Endothelial cell (in vitro differentiated cells): ENCODE results near the gene BHMT2. TPM values are rescaled to one million over a fixed set of nuclear protein-coding genes. Genes with fewer than 3 reads are reported as not detected.

Experiments
- DNase-seq: peaks from one replicate; pipeline ENCODE4 v3.0.0; 2021; ENCODE audit warnings: low spot score
- H3K27ac Mint-ChIP-seq: one replicate; pipeline ENCODE4 v1.8.0; 2021; ENCODE audit warnings: mixed read lengths, inconsistent platforms; ENCODE audit not compliant: unreplicated experiment
- H3K27me3 Mint-ChIP-seq: one replicate; pipeline ENCODE4 v1.8.0; 2021; ENCODE audit warnings: mild to moderate bottlenecking, moderate library complexity, mixed read lengths, inconsistent platforms; ENCODE audit not compliant: unreplicated experiment
- H3K36me3 Mint-ChIP-seq: one replicate; pipeline ENCODE4 v1.8.0; 2021; ENCODE audit warnings: mild to moderate bottlenecking, low read depth, mixed read lengths, inconsistent platforms; ENCODE audit not compliant: unreplicated experiment
- H3K4me1 Mint-ChIP-seq: one replicate; pipeline ENCODE4 v1.8.0; 2021; ENCODE audit warnings: mild to moderate bottlenecking, mixed read lengths, inconsistent platforms; ENCODE audit not compliant: unreplicated experiment
- H3K4me3 Mint-ChIP-seq: one replicate; pipeline ENCODE4 v1.8.0; 2021; ENCODE audit warnings: mild to moderate bottlenecking, mixed read lengths, inconsistent platforms; ENCODE audit not compliant: unreplicated experiment
- H3K9me3 Mint-ChIP-seq: one replicate; pipeline ENCODE4 v1.8.0; 2021; ENCODE audit warnings: mixed read lengths, inconsistent platforms; ENCODE audit not compliant: unreplicated experiment
- total RNA-seq: library from RNA; stranded (reverse); fragmentation: NEBNext Ultra II Directional; extraction: Animal tissue kit (Norgen Biotek cat#: 25700); gene quantifications from one replicate; pipeline ENCODE4 v1.2.1, GENCODE V29; 2021; ENCODE audit not compliant: unreplicated experiment
- TF ChIP-seq, protein P1 (sequence below): fragments of 200-600 bp; sonication (generic); IDR thresholded peaks from one replicate; pipeline ENCODE4 v1.5.0; 2021; ENCODE audit warnings: antibody characterized with exemption; ENCODE audit not compliant: unreplicated experiment

BHMT2 gene
- total RNA-seq, 1 donor from 2014 or later, result not detected

DNA sequence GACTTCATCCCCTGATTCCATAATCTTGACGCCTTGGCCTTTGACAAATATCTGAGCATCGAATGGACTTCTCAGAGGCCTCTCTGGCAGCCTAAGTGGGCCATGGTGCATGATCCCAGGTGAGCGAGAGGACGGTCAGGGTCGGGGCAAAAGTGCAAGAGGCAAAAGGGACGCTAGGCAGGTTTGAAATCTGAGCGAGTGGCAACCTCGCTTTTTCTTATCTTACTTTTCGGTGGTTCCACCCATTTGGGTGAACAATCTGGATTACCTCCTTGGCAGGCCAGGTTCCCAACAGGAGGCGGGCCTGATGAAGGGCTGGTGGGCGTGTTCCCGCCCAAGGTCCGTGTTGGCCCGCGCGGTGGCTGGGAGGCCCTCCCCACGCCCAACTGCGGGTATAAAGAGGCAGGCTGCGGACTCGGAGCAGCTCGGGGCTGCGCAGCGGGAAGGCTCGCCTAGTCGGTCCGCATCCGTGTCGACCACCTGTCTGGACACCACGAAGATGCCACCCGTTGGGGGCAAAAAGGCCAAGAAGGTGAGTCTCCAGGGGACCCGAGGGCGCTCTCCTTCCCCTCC, 41.9 kb downstream of the BHMT2 start, which contains the start of gene BHMT:
TSS of gene BHMT (plus strand) at position 423 of the 573 bp plus-strand sequence. CDS start at position 500, 77 bp downstream.
- H3K27ac Mint-ChIP-seq, result no peak within 1 kb of the TSS
- peaks cover 4% of the 10 kb centered on the region for H3K27me3 Mint-ChIP-seq
- H3K36me3 Mint-ChIP-seq, result no peaks in the 10 kb centered on the region
- H3K9me3 Mint-ChIP-seq, result no peaks in the 10 kb centered on the region
- H3K4me1 Mint-ChIP-seq, result peaks cover 14% of the 10 kb centered on the region
- TF ChIP-seq, protein P1, sequence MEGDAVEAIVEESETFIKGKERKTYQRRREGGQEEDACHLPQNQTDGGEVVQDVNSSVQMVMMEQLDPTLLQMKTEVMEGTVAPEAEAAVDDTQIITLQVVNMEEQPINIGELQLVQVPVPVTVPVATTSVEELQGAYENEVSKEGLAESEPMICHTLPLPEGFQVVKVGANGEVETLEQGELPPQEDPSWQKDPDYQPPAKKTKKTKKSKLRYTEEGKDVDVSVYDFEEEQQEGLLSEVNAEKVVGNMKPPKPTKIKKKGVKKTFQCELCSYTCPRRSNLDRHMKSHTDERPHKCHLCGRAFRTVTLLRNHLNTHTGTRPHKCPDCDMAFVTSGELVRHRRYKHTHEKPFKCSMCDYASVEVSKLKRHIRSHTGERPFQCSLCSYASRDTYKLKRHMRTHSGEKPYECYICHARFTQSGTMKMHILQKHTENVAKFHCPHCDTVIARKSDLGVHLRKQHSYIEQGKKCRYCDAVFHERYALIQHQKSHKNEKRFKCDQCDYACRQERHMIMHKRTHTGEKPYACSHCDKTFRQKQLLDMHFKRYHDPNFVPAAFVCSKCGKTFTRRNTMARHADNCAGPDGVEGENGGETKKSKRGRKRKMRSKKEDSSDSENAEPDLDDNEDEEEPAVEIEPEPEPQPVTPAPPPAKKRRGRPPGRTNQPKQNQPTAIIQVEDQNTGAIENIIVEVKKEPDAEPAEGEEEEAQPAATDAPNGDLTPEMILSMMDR, result no peak
- DNase-seq, result no peak
- no peak within 1 kb of the TSS for H3K4me3 Mint-ChIP-seq

DNA sequence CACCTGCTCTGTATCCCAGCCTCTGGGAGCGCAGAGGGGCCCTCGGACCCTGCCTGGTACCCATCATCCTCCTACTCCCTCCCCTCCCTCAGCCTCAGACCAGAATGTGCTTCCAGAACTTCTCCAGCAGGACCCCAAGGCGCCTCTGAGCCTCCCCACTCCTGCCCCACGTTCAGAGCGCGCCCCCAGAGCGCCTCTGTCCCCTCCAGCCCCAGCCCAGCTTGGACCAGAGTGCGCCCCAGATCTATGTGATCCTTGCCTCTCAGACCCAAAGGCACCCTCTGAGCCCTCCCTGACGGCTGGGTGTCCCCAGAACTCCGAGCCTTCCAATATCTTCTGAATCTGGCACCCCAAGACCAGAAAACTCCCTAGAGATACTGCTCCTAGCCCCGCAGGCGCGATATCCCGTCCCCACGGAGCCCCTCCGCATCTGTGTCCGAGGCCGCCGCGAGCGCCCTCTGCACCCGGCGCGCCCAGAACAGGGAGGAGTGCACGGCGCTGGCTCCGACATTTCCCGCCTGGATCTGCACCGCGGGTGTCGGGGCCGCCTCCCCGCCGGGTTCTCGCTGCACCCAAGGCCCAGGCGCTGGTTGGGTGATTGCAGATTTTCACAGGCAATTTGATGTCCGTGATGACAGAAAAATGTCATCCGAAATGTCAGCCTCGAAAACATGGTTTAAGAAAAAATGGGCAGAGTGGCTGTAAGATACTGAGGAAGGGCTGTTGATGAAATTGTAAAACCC, 42.6 kb downstream of the BHMT2 start:
- H3K27me3 Mint-ChIP-seq, result peaks cover 4% of the 10 kb centered on the region
- DNase-seq, result no peak

DNA sequence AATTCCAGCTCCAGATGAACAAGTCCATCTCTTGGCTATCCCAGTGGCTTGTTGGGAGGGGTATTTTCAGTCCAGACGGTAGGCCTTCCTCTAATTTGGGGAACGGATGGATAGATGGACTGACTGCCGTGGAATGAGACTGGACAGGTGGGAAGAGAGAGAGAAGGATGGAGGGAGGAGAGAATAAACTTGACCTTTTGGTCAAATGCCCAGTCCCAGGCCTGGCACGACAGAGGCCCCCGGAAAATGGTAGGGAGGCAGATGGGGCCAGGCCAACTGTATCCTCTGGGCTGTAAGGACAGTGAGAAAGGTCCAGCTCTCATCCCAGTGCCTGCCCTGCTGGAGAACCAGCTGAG, 43.1 kb downstream of the BHMT2 start:
- Mint-ChIP-seq H3K36me3 (no peaks in the 10 kb centered on the region), H3K27me3 (peaks cover 4% of the 10 kb centered on the region)

More for the DNA sequence above, 42.6 kb downstream of the BHMT2 start:
- Mint-ChIP-seq H3K4me1 (peaks cover 8% of the 10 kb centered on the region), H3K27ac (no peak overlapping the region), H3K4me3 (no peak overlapping the region), H3K36me3 (no peaks in the 10 kb centered on the region), H3K9me3 (no peaks in the 10 kb centered on the region)
- TF ChIP-seq, protein P1, result no peak

DNA sequence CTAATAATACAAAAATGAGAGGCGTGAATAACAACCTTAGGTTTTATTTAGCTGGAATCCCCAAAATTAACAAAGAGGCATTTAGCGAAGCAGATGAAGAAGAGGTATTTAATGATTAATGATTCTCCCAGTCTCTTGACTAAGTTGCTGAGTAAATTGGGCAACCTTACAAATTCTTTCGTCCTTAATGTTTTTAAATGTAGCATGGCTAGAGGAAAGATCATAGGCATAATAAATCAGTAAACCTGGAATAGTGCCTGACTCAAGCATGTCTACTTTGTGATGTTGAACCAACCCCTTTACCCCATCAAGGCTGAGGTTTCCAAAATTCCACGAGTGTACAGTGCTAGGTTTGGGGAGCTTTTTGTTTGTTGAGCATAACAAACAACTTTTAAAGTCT, 49.9 kb downstream of the BHMT2 start:
- H3K9me3 Mint-ChIP-seq, result no peaks in the 10 kb centered on the region
- H3K4me1 Mint-ChIP-seq, result no peaks in the 10 kb centered on the region
- H3K4me3 Mint-ChIP-seq, result no peak overlapping the region
- no peaks in the 10 kb centered on the region for H3K27me3 Mint-ChIP-seq
- H3K36me3 Mint-ChIP-seq, result no peaks in the 10 kb centered on the region
- DNase-seq, result no peak
- TF ChIP-seq, protein P1, result no peak
- no peak overlapping the region for H3K27ac Mint-ChIP-seq

More for the DNA sequence above, 43.1 kb downstream of the BHMT2 start:
- Mint-ChIP-seq H3K27ac (no peak overlapping the region), H3K4me1 (peaks cover 3% of the 10 kb centered on the region), H3K9me3 (no peaks in the 10 kb centered on the region), H3K4me3 (no peak overlapping the region)
- no peak for DNase-seq
- TF ChIP-seq, protein P1, result no peak

DNA sequence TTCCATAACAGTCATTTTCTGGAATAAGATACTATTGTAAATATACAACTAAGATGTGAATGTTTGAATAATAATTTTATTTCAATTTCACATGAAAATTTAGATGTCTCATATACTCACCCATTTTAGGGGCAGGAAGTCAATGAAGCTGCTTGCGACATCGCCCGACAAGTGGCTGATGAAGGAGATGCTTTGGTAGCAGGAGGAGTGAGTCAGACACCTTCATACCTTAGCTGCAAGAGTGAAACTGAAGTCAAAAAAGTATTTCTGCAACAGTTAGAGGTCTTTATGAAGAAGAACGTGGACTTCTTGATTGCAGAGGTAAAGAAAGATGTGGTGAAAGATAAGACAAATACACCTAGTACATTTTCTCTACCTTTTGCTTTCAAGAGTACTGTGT, 50.7 kb downstream of the BHMT2 start:
- no peak for DNase-seq
- Mint-ChIP-seq H3K27ac (no peak overlapping the region), H3K4me3 (no peak overlapping the region), H3K4me1 (no peaks in the 10 kb centered on the region), H3K9me3 (no peaks in the 10 kb centered on the region), H3K36me3 (no peaks in the 10 kb centered on the region), H3K27me3 (no peaks in the 10 kb centered on the region)
- TF ChIP-seq, protein P1, result no peak
